ENCODE measurements around the gene CDC42BPB.
A peak's percentile ranks its signal among the peaks of the same experiment; 100 is the strongest.

CDC42BPB gene

GRCh38 chr14:102933618-102934231 lies 123.6 kb downstream of the CDC42BPB start:
- H3K4me3 ChIP-seq (ENCODE audit: low read length): no peak overlapping the region
- no peak for DNase-seq (ENCODE audit: low read depth)
- no peak for TF ChIP-seq CTCF (IDR thresholded peaks at IDR 0.05; ENCODE audit: insufficient read depth, low read depth, low read length, missing control alignments)

GRCh38 chr14:102932484-102933248 lies 124.7 kb downstream of the CDC42BPB start:
- TF ChIP-seq CTCF (IDR thresholded peaks at IDR 0.05; ENCODE audit: insufficient read depth, low read depth, low read length, missing control alignments): no peak

GRCh38 chr14:102931580-102932285 lies 125.6 kb downstream of the CDC42BPB start:
- H3K4me3 ChIP-seq (ENCODE audit: low read length): no peak overlapping the region
- TF ChIP-seq CTCF (IDR thresholded peaks at IDR 0.05; ENCODE audit: insufficient read depth, low read depth, low read length, missing control alignments): no peak
- no peak for DNase-seq (ENCODE audit: low read depth)

More at GRCh38 chr14:102932484-102933248, 124.7 kb downstream of the CDC42BPB start:
- no peak overlapping the region for H3K4me3 ChIP-seq (ENCODE audit: low read length)
- DNase-seq (ENCODE audit: low read depth): no peak

GRCh38 chr14:102930753-102931579 lies 126.4 kb downstream of the CDC42BPB start:
- DNase-seq (ENCODE audit: low read depth): peak; percentile 44
- TF ChIP-seq CTCF (IDR thresholded peaks at IDR 0.05; ENCODE audit: insufficient read depth, low read depth, low read length, missing control alignments): no peak
- no peak overlapping the region for H3K4me3 ChIP-seq (ENCODE audit: low read length)

GRCh38 chr14:102930138-102930752 lies 127.1 kb downstream of the CDC42BPB start:
- no peak overlapping the region for H3K4me3 ChIP-seq (ENCODE audit: low read length)
- no peak for TF ChIP-seq CTCF (IDR thresholded peaks at IDR 0.05; ENCODE audit: insufficient read depth, low read depth, low read length, missing control alignments)
- no peak for DNase-seq (ENCODE audit: low read depth)
